Common myeloid progenitor, CD34-positive (primary cell): ENCODE results near the gene MCUB. TPM values are rescaled to one million over a fixed set of nuclear protein-coding genes. Genes with fewer than 3 reads are reported as not detected.
"Not testable (repeated sequence)": the region's sequence is repeated elsewhere in the genome, so short reads cannot be mapped to it uniquely, and the experiment has no call there.

Experiments
- CTCF ChIA-PET: fragments of 350-600 bp; sonication (Branson Sonifier 250); formaldehyde crosslinking; loops from one replicate; lab custom pipeline; 2021; ENCODE audit warnings: antibody characterized with exemption; lab: Charles Lee
- POLR2A ChIA-PET: fragments of 350-600 bp; sonication (Branson Sonifier 250); formaldehyde crosslinking; loops from one replicate; lab custom pipeline; 2021; ENCODE audit warnings: antibody characterized with exemption; lab: Charles Lee
- DNase-seq, 3 donors: peaks; one replicate each; pipeline versions ENCODE4 v3.0.0 to v3.0.0-alpha.2; 2013
- H3K27ac ChIP-seq, 2 experiments: 1 replicate in 1 of 2; 2 replicates in 1 of 2; pipeline ENCODE4 v1.7.0; 2013; ENCODE audit warnings: inconsistent platforms in 2 of 2, low read length in 2 of 2, mild to moderate bottlenecking in 2 of 2, low read depth in 1 of 2, moderate library complexity in 1 of 2; ENCODE audit not compliant: severe bottlenecking in 2 of 2, insufficient read depth in 1 of 2, poor library complexity in 1 of 2
- H3K27me3 ChIP-seq, 5 experiments: replicated peaks in 2 of 5; 1 replicate in 3 of 5; 2 replicates in 2 of 5; pipeline versions ENCODE4 v1.6.1 to v1.7.0; 2013; ENCODE audit warnings: low read length in 4 of 5, mild to moderate bottlenecking in 2 of 5, moderate library complexity in 2 of 5, inconsistent platforms in 1 of 5; ENCODE audit not compliant: insufficient read depth in 5 of 5, control insufficient read depth in 4 of 5
- H3K36me3 ChIP-seq, 4 experiments: 1 replicate in 2 of 4; 2 replicates in 2 of 4; pipeline versions ENCODE4 v1.6.1 to v1.7.0; 2013; ENCODE audit warnings: low read length in 3 of 4, control low read depth in 1 of 4, mild to moderate bottlenecking in 1 of 4; ENCODE audit not compliant: control insufficient read depth in 4 of 4, insufficient read depth in 4 of 4
- H3K4me1 ChIP-seq, 4 experiments: 1 replicate in 3 of 4; 2 replicates in 1 of 4; pipeline versions ENCODE4 v1.6.1 to v1.7.1; 2013; ENCODE audit warnings: low read length in 3 of 4, mild to moderate bottlenecking in 3 of 4, control low read depth in 1 of 4, inconsistent platforms in 1 of 4, moderate library complexity in 1 of 4; ENCODE audit not compliant: control insufficient read depth in 4 of 4, insufficient read depth in 4 of 4; ENCODE audit errors: control extremely low read depth in 1 of 4
- H3K4me3 ChIP-seq, 7 experiments: 1 replicate in 4 of 7; 2 replicates in 3 of 7; pipeline versions ENCODE4 v1.5.1 to v1.7.0; 2013; ENCODE audit warnings: mild to moderate bottlenecking in 7 of 7, low read length in 6 of 7, moderate library complexity in 6 of 7, inconsistent platforms in 2 of 7, low read depth in 2 of 7, control low read depth in 1 of 7; ENCODE audit not compliant: insufficient read depth in 4 of 7, control insufficient read depth in 1 of 7; ENCODE audit errors: extremely low read depth in 1 of 7
- H3K9me3 ChIP-seq, 5 experiments: 1 replicate in 4 of 5; 2 replicates in 1 of 5; pipeline versions ENCODE4 v1.6.1 to v1.7.1; 2013; ENCODE audit warnings: low read length in 4 of 5, mild to moderate bottlenecking in 2 of 5, inconsistent platforms in 1 of 5, low read depth in 1 of 5, moderate library complexity in 1 of 5; ENCODE audit not compliant: control insufficient read depth in 4 of 5, insufficient read depth in 2 of 5; ENCODE audit errors: control extremely low read depth in 1 of 5
- WGBS: methylation state at CpG from one replicate; pipeline ENCODE4 v1.1.5; 2013; ENCODE audit not compliant: insufficient coverage; 5-methylcytosine and 5-hydroxymethylcytosine counted together
- polyA plus RNA-seq: library from polyadenylated mRNA; unstranded; fragments of 120-200 nt; gene quantifications from one replicate; pipeline ENCODE4 v1.2.1, GENCODE V29; 2013

Gene MCUB
- polyA plus RNA-seq: 39.4 TPM

GRCh38 chr4:109559983-109560686 lies at the start of gene MCUB:
MCUB (plus strand) TSS chr4:109560246; CDS start chr4:109560338, 92 bp downstream.
- ChIA-PET CTCF (interaction anchor here (0.9 to 2.8 kb wide), 6 partner anchors 15 to 260 kb away, joined by 3 to 10 read pairs (median 4); no protein-coding TSS in a partner anchor), POLR2A (interaction anchor here (0.6 to 0.7 kb wide), 3 partner anchors 12 to 437 kb away, joined by 3 to 4 read pairs (median 3); no protein-coding TSS in a partner anchor)
- DNase-seq: peak; percentile 90 to 96 (median 95)
- under 1% methylated on average over 59 of the region's 73 CpGs for WGBS
- H3K27me3 ChIP-seq: no peaks in the 10 kb centered on the region
- peak within 1 kb of the TSS; percentile 54 to 83 for H3K27ac ChIP-seq
- no peaks in the 10 kb centered on the region for H3K36me3 ChIP-seq
- H3K4me1 ChIP-seq: peaks cover 14 to 38% (median 23%) of the 10 kb centered on the region in 4 experiments
- no peaks in the 10 kb centered on the region for H3K9me3 ChIP-seq
- peak within 1 kb of the TSS; percentile 68 to 95 (median 89) for H3K4me3 ChIP-seq

GRCh38 chr4:109510687-109511086 lies 49.4 kb upstream of the MCUB start:
- no CpG with 5 or more reads among the region's 2 CpGs for WGBS
- ChIA-PET CTCF (interaction anchor here (1.7 kb wide), 1 partner anchor 10 kb away, joined by 5 read pairs; no protein-coding TSS in a partner anchor), POLR2A (interaction anchor here (1.0 kb wide), 1 partner anchor 76 kb away, joined by 4 read pairs; no protein-coding TSS in a partner anchor)
- no peak overlapping the region for H3K27ac ChIP-seq
- H3K4me1 ChIP-seq: no peaks in the 10 kb centered on the region
- DNase-seq: no peak
- H3K9me3 ChIP-seq: no peaks in the 10 kb centered on the region
- H3K27me3 ChIP-seq: no peaks in the 10 kb centered on the region
- H3K36me3 ChIP-seq: peaks cover 18 to 61% (median 19%) of the 10 kb centered on the region in 4 experiments
- no peak overlapping the region for H3K4me3 ChIP-seq

GRCh38 chr4:109511414-109511813 lies 48.6 kb upstream of the MCUB start:
- H3K36me3 ChIP-seq: peaks cover 13 to 61% (median 22%) of the 10 kb centered on the region in 4 experiments
- CTCF ChIA-PET: interaction anchor here (1.7 kb wide), 1 partner anchor 10 kb away, joined by 5 read pairs; no protein-coding TSS in a partner anchor

GRCh38 chr4:109513368-109513767 lies 46.7 kb upstream of the MCUB start:
- DNase-seq, H3K27ac ChIP-seq, H3K4me3 ChIP-seq, POLR2A ChIA-PET, H3K9me3 ChIP-seq, H3K27me3 ChIP-seq, H3K4me1 ChIP-seq: not testable (repeated sequence)
- 96% methylated on average over 12 of the region's 12 CpGs for WGBS
- H3K36me3 ChIP-seq: peaks cover 12 to 64% (median 29%) of the 10 kb centered on the region in 4 experiments
- CTCF ChIA-PET: interaction anchor here (1.6 kb wide), 1 partner anchor 11 kb away, joined by 7 read pairs; no protein-coding TSS in a partner anchor

More at GRCh38 chr4:109511414-109511813, 48.6 kb upstream of the MCUB start:
- POLR2A ChIA-PET: interaction anchor here (1.0 kb wide), 1 partner anchor 77 kb away, joined by 4 read pairs; no protein-coding TSS in a partner anchor
- H3K27ac ChIP-seq: no peak overlapping the region
- H3K9me3 ChIP-seq: no peaks in the 10 kb centered on the region
- H3K27me3 ChIP-seq: no peaks in the 10 kb centered on the region
- 100% methylated on average over 1 of the region's 2 CpGs for WGBS
- no peak for DNase-seq
- no peaks in the 10 kb centered on the region for H3K4me1 ChIP-seq
- H3K4me3 ChIP-seq: no peak overlapping the region

GRCh38 chr4:109532182-109532581 lies 27.9 kb upstream of the MCUB start:
- ChIA-PET CTCF (interaction anchor here (0.9 to 2.4 kb wide), 5 partner anchors 10 to 99 kb away, joined by 3 to 6 read pairs (median 3); no protein-coding TSS in a partner anchor), POLR2A (interaction anchor here (0.7 kb wide), 1 partner anchor 26 kb away, joined by 3 read pairs; no protein-coding TSS in a partner anchor)
- no peaks in the 10 kb centered on the region for H3K9me3 ChIP-seq
- H3K27me3 ChIP-seq: no peaks in the 10 kb centered on the region
- H3K4me3 ChIP-seq: no peak overlapping the region
- no peak for DNase-seq
- no peaks in the 10 kb centered on the region for H3K4me1 ChIP-seq
- H3K27ac ChIP-seq: no peak overlapping the region
- H3K36me3 ChIP-seq: peaks cover 25 to 78% (median 53%) of the 10 kb centered on the region in 4 experiments

GRCh38 chr4:109545401-109545800 lies 14.6 kb upstream of the MCUB start:
- ChIA-PET POLR2A (no interaction called here), CTCF (interaction anchor here (1.0 to 1.1 kb wide), 3 partner anchors 9 to 864 kb away, joined by 3 to 4 read pairs (median 3); no protein-coding TSS in a partner anchor)
- H3K9me3 ChIP-seq: peaks cover 0 to 2% (median 0%) of the 10 kb centered on the region in 5 experiments
- H3K27ac ChIP-seq: no peak overlapping the region
- WGBS: no CpG with 5 or more reads among the region's 1 CpG
- no peak for DNase-seq
- H3K36me3 ChIP-seq: peaks cover 0 to 33% (median 11%) of the 10 kb centered on the region in 4 experiments
- H3K4me3 ChIP-seq: no peak overlapping the region
- H3K27me3 ChIP-seq: no peaks in the 10 kb centered on the region
- peaks cover 0 to 7% (median 1%) of the 10 kb centered on the region in 4 experiments for H3K4me1 ChIP-seq
